ENCODE data around the gene MSANTD7. TPM values are rescaled to one million over a fixed set of nuclear protein-coding genes. Genes with fewer than 3 reads are reported as not detected.
A peak's percentile ranks its signal among the peaks of the same experiment; 100 is the strongest.

Gene MSANTD7
- polyA plus RNA-seq, 3 donors, result 5.0 to 7.6 (median 7.3) TPM

DNA sequence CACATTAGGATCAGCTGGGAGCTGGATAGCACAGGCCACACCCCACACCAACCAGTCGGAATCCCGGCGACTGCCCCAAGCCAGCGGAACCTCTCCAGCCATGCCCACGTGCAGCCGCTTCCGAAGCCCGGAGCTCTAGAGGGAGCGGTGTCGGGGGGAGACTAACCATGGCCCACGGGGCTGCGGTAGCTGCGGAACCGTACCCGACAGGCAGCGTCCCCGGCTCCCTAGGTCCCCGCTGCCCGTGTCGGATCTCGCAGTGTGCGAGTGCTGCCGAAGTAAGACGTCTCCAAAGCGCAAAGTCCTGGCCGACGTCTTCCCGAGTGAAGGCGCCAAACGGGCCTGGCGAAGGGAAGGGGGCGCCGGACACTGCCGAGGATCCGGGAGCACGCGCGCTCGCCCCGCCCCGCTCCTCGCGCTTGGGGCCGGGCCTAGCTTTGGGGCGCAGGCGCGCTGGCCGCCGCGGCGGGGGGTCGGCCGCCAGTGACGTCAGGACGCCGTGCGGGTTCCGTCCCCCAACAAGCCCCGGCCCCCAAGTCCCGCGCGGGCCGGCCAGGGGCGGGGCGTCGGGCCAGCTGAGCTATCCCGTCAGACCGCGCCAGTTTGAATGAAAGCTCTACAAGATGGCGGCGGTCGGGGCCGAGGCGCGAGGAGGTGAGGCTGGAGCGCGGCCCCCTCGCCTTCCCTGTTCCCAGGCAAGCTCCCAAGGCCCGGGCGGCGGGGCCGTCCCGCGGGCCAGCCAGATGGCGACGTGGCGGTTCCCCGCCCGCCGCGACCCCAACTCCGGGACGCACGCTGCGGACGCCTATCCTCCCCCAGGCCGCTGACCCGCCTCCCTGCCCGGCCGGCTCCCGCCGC is 40.4 kb downstream of the MSANTD7 start, which contains the start of gene SUV39H2:
Gene SUV39H2 (plus strand): TSS at position 601 of the 858 bp plus-strand sequence. CDS start 23 bp downstream, at position 624.
- Histone ChIP-seq H4K20me1 (ENCODE audit: insufficient read depth, low read length) (peaks cover 4% of the 10 kb centered on the region), H3K4me3 (replicated peaks in 1 of 3; ENCODE audit: low read depth in 2 of 3, low read length in 3 of 3) (peak within 1 kb of the TSS; percentile 84 to 97 (median 91)), H3K9ac (ENCODE audit: insufficient read depth, low read length, poor library complexity, severe bottlenecking) (peak within 1 kb of the TSS; percentile 88), H3K27ac (ENCODE audit: low read depth in 1 of 2, low read length in 2 of 2) (peak within 1 kb of the TSS; percentile 84 to 93), H2AFZ (ENCODE audit: insufficient read depth, low read depth, low read length, poor library complexity, severe bottlenecking) (peak within 1 kb of the TSS; percentile 96), H3K9me3 (replicated peaks in 1 of 2; ENCODE audit: control insufficient read depth in 1 of 2, insufficient read depth in 1 of 2, low read length in 2 of 2) (no peaks in the 10 kb centered on the region), H3K27me3 (ENCODE audit: control insufficient read depth in 2 of 2, insufficient read depth in 2 of 2, low read length in 2 of 2) (no peaks in the 10 kb centered on the region), H3K4me1 (ENCODE audit: control insufficient read depth in 1 of 2, insufficient read depth in 2 of 2, low read length in 2 of 2) (peaks cover 20 to 44% of the 10 kb centered on the region in 2 donors), H3K4me2 (replicated peaks; ENCODE audit: extremely low read depth, low read length, poor library complexity, severe bottlenecking) (peak within 1 kb of the TSS; percentile 99), H3K36me3 (replicated peaks in 1 of 2; ENCODE audit: control insufficient read depth in 1 of 2, insufficient read depth in 2 of 2, low read length in 2 of 2) (no peaks in the 10 kb centered on the region), H3K79me2 (ENCODE audit: insufficient read depth, low read length) (peaks cover 60% of the 10 kb centered on the region)
- intact Hi-C loops (cut with micrococcal nuclease), result loop anchor here in 1 of 2 donors (2.0 to 5.0 kb wide), 2 partner anchors 40 to 74 kb away; partner anchors contain the start of genes CDNF, DCLRE1C, HSPA14 and MSANTD7
- peaks cover 46% of the 10 kb centered on the region for H3K4me1 Mint-ChIP-seq
- TF ChIP-seq, protein P1, sequence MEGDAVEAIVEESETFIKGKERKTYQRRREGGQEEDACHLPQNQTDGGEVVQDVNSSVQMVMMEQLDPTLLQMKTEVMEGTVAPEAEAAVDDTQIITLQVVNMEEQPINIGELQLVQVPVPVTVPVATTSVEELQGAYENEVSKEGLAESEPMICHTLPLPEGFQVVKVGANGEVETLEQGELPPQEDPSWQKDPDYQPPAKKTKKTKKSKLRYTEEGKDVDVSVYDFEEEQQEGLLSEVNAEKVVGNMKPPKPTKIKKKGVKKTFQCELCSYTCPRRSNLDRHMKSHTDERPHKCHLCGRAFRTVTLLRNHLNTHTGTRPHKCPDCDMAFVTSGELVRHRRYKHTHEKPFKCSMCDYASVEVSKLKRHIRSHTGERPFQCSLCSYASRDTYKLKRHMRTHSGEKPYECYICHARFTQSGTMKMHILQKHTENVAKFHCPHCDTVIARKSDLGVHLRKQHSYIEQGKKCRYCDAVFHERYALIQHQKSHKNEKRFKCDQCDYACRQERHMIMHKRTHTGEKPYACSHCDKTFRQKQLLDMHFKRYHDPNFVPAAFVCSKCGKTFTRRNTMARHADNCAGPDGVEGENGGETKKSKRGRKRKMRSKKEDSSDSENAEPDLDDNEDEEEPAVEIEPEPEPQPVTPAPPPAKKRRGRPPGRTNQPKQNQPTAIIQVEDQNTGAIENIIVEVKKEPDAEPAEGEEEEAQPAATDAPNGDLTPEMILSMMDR (IDR thresholded peaks at IDR 0.05), result no peak
- peak; percentile 90 to 94 (median 91) for DNase-seq
- no peaks in the 10 kb centered on the region for H3K9me3 Mint-ChIP-seq
- peak within 1 kb of the TSS; percentile 85 to 95 (median 92) for H3K27ac Mint-ChIP-seq
- peaks cover 2 to 3% of the 10 kb centered on the region in 2 donors for H3K36me3 Mint-ChIP-seq
- peaks cover 0 to 2% (median 0%) of the 10 kb centered on the region in 3 donors for H3K27me3 Mint-ChIP-seq (ENCODE audit: low read depth in 3 of 3)
- peak within 1 kb of the TSS; percentile 95 for H3K4me3 Mint-ChIP-seq
- WGBS (ENCODE audit: insufficient coverage), result under 1% methylated on average over 99 of the region's 102 CpGs

DNA sequence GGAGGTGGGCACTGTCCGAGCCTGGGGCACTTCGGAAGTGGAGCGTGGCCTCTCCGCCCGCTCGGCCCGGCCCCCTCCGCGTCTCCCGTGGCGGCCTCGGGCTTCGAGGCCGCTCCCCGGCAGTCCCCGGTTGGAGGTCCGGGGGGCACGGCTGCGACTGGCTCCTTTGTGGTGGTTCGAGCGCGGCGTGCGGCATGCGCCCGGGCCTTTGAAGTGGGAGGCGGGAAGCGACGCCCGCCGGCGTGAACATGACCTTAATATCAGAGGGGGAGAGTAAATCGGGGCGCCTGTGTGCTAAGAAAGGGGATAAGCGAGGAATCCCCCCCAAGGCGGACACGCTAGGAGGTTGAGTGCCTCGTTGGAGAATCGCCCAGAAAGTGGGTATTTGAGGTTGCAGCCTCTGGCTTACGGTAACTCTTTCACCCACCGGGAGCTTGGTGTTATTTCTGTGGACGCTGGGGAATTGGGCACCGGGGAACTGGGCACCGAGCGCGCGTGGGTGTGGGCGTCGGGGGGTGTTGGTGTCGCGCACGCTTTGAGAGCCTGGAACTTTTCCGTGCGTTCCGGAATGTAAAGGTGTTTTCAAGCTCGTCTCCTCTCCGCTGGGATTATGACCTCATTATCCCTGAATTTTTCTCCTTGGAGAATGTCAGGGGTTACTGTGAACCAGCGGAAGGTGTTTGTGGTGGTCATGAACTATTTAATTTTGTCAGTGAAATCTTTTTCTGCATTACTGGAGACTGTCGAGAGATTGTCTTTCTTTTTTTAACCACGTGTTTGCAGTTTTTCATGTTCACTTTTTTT is 41.2 kb downstream of the MSANTD7 start:
- Histone ChIP-seq H3K27me3 (ENCODE audit: control insufficient read depth in 2 of 2, insufficient read depth in 2 of 2, low read length in 2 of 2) (no peaks in the 10 kb centered on the region), H3K79me2 (ENCODE audit: insufficient read depth, low read length) (peaks cover 67% of the 10 kb centered on the region), H3K9me3 (replicated peaks in 1 of 2; ENCODE audit: control insufficient read depth in 1 of 2, insufficient read depth in 1 of 2, low read length in 2 of 2) (no peaks in the 10 kb centered on the region), H3K27ac (ENCODE audit: low read depth in 1 of 2, low read length in 2 of 2) (peak overlapping the region in 1 of 2 donors; percentile 93), H4K20me1 (ENCODE audit: insufficient read depth, low read length) (peaks cover 4% of the 10 kb centered on the region), H3K4me2 (replicated peaks; ENCODE audit: extremely low read depth, low read length, poor library complexity, severe bottlenecking) (peak overlapping the region; percentile 99), H3K4me3 (replicated peaks in 1 of 3; ENCODE audit: low read depth in 2 of 3, low read length in 3 of 3) (peak overlapping the region; percentile 63 to 97 (median 91)), H3K9ac (ENCODE audit: insufficient read depth, low read length, poor library complexity, severe bottlenecking) (peak overlapping the region; percentile 88), H3K4me1 (ENCODE audit: control insufficient read depth in 1 of 2, insufficient read depth in 2 of 2, low read length in 2 of 2) (peaks cover 20 to 44% of the 10 kb centered on the region in 2 donors), H2AFZ (ENCODE audit: insufficient read depth, low read depth, low read length, poor library complexity, severe bottlenecking) (peak overlapping the region; percentile 96), H3K36me3 (replicated peaks in 1 of 2; ENCODE audit: control insufficient read depth in 1 of 2, insufficient read depth in 2 of 2, low read length in 2 of 2) (no peaks in the 10 kb centered on the region)
- peak overlapping the region in 5 of 7 donors; percentile 62 to 86 (median 73) for H3K27ac Mint-ChIP-seq
- under 1% methylated on average over 56 of the region's 60 CpGs for WGBS (ENCODE audit: insufficient coverage)
- no peaks in the 10 kb centered on the region for H3K9me3 Mint-ChIP-seq
- H3K27me3 Mint-ChIP-seq (ENCODE audit: low read depth in 3 of 3), result peaks cover 0 to 2% (median 0%) of the 10 kb centered on the region in 3 donors
- TF ChIP-seq, protein P1 (IDR thresholded peaks at IDR 0.05), result no peak
- H3K4me3 Mint-ChIP-seq, result peak overlapping the region; percentile 90 to 95
- H3K4me1 Mint-ChIP-seq, result peaks cover 50% of the 10 kb centered on the region
- no peak for DNase-seq
- intact Hi-C loops (cut with micrococcal nuclease), result loop anchor here in 1 of 2 donors (2.0 to 5.0 kb wide), 2 partner anchors 41 to 73 kb away; partner anchors contain the start of genes CDNF, DCLRE1C, HSPA14 and MSANTD7
- peaks cover 0 to 2% of the 10 kb centered on the region in 2 donors for H3K36me3 Mint-ChIP-seq

Measured in CD14-positive monocyte (primary cell).